ENCODE measurements around the gene CHN2.
A peak's percentile ranks its signal among the peaks of the same experiment; 100 is the strongest.

CHN2 gene

DNA sequence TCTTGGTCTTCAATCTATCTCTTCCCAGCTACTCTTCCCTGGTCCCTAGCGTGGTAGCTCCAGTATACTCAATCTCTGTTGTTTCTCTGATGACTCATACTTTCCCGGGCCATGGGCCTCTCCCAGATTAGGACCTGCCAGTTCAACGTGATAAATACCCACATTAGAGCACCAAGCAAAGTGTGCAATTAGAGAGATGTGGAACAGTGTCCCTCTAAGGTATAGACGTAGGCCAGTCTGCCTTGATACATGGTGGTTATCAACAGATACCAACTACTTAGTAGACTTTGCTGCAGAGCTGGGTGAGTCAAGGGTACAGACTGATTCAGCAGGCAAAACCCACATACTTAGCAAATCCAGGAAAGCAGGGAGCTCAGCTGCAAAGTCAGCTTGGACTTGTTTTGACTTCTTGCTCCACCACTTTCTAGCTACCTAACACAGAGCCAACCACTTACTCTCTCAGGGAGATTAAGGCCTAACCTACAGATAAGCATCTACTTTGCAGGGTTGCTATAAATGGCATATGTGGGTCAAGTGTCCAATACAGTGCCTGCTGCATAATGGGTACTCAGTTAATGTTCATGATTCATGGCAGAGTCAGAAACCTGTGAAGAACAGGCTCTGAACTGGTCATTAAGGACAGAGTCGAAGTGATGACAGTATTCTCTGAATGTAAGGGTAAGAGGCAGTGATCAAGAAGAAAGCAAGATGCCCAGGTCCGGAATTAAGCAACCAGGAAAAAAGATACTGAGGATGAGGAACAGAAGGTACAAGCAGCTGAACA is 176.1 kb downstream of the CHN2 start:
- peak in 1 of 2 donors; percentile 13 for ATAC-seq

GRCh38 chr7:29371472-29371871 is 176.9 kb downstream of the CHN2 start:
- ATAC-seq: no peak

DNA sequence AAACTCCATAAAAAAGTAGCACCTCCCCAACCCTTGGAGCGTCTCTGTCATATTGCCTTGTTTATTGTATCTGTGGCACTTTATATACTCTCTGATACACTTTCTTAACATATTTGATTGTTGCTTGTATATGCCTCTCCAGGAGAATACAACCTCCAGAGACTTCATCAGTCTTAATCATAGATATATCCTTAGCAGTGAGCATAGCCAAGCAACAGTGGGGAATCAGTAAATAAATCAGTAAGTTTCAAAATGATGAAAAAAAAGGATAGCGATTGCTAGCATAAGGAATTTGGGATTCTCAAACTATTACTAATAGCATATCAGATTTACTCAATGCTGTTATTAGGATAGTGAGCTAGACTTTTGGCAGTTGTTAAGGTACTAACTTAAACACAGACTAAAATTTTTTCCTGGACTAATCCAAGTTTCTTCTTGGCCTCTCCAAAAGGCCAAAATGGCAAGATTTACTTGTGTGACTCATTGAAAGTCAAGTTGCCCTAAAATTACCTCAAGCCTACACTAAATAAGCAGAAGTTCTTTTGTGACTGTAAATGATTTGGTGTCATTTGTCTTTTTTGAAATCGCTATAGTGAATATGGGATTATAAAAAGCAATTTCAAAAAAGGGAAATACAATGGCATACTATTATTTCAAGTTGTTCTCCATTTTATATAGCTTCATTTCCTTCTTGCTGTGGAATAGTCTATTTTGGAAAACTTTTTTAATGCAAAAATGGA is 177.9 kb downstream of the CHN2 start:
- ATAC-seq: no peak

DNA sequence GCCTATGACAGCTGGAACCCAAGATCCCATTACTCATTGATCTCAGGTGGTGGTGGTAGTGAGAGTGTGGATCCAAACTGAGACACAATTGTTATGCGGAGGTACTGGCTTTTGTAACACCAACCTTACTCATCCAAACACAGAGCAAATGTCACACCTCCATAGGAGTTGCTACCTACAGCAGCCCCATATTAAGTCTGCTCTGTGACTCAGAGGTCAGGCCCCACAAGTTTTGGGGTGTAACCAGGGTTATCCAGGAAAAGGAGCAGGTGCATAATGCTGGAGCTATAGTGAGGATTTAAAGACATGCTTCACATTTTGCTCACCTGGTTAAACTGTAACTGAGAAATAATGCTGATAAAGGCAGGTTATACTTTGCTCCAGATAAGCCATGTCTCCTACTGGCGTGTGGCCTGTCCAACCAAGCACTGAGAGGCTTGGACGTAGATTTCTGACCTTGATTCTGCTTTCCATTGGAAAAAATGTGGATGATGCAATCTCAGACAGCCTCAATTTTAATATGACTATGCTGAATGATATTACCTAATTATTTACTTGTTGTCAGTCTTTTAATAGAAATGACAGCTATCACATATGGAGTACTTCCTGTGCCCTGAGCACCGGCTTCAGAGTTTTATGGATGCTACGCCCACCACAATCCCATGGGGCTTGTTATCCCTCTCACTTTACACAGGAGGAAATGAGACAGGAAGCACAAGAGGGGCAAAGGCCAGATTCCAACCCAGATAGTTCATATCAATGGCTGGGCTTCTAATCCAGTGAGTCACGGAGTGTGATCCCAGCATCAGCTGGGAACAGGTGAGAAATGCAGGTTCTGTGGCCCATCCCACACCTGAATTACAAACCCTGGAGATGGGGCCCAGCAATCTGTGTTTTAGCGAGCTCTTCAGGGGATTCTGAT is 181.3 kb downstream of the CHN2 start:
- ATAC-seq: no peak

GRCh38 chr7:29377718-29378117 is 183.1 kb downstream of the CHN2 start:
- no peak for ATAC-seq

GRCh38 chr7:29379551-29379950 is 185.0 kb downstream of the CHN2 start:
- ATAC-seq: no peak

- no peak for ATAC-seq
Measured at GRCh38 chr7:29381206-29382094, 186.9 kb downstream of the CHN2 start.

- no peak for ATAC-seq
Measured at GRCh38 chr7:29384277-29384676, 189.7 kb downstream of the CHN2 start.

DNA sequence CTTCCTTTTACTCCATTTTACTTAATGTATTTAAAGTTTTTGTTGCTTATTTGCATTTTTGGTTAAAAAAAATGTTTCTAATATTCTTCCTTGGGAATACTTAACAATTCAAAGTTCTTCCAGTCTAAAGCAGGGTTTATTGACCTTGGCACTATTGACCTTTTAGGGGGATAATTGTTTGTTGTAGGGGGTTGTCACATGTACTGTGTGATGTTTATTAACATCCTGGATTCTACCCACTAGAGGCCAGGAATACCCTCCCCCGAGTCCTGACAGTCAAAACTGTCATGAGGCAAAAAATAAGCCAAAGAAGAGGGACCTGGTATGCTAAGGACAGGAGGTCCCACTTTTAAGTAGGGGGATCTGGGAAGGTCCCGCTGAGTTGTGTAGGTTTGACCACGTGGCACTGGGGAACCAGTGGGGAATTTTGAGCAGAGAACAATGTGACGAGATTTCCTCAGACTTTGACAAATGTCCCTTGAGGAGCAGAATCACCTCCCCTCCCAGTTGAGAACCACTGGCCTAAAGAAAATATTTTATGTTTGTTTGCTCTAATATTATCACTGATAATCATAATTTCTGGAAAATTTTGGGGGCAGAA is 190.7 kb downstream of the CHN2 start:
- ATAC-seq: no peak

- no peak for ATAC-seq
Measured at GRCh38 chr7:29386196-29386765, 191.7 kb downstream of the CHN2 start.

DNA sequence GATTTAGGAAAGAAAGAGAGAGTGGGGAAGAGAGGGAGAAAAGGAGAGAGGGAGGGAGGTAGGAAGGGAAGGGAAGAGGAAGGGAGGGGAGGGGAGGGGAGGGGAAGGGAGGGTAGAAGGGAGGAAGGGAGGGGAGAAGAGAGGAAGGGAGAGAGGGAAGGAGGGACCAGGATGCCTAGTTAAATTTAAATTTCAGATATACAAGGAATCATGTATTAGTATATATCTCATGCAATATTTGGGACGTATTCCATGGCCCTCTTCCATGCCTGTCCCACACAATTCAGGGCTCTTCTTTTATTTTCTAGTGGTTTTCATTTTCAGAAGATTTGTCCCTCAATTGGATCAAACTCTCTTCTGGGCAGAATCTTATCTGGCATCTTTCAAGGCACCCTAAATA is 196.7 kb downstream of the CHN2 start:
- no peak for ATAC-seq

GRCh38 chr7:29394321-29394720 is 199.7 kb downstream of the CHN2 start:
- no peak for ATAC-seq

DNA sequence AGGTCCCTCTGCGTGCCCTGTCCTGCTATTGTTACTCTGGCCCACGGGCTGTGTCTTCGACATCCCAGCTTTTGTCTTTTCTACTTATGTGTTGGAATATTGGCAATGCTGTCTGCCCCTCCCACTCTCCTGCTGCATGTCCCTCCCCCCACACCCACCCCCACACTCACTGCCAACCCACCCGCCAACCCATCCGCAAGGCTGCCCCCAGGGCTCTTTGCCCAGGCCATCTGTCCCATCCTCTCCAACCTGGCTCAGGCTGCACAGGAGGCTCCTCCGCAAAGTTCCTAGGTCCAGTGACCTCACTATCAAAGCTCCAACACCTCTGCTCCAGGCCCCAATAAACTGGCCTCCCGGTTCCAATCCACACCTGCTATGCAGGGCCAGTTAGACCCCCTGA is 202.0 kb downstream of the CHN2 start:
- no peak for ATAC-seq

DNA sequence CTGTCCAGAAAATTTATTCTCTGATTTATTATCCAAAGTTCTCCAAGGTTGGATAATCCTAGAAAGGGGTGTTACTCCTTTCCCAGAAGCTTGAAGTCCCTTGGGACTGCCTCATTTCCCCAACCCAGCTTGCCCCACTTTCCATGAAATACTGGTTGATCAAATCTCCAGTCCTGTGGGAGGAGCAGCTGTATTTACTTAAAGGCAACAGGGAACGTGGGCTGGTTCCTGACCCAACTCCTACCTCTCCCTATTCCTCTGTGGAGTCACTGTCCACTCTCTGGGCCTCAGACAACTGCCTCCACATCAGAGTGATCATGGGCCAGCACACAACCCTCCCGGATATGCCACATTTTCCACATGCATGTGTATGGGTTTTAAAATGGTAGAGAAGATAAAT is 202.8 kb downstream of the CHN2 start:
- ATAC-seq: no peak

DNA sequence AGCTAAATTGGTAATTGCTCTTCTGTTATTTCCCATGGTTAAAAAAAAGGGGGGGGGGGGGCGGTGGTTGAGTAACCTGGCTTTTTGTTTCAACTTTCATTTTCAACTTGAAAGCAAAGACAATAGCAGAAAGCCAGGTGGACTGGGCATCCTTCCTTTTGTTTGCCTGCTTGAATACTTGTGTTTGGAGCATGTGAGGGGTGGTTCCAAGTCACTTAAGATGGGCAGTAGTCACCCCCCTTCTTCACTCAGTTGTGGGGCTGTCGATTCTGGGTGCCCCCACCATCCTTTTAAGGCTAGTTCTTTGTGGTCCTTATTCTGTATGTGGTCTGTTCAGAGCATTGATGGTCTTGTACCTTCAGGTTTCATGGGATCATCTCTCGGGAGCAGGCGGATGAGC is 203.4 kb downstream of the CHN2 start:
- ATAC-seq: no peak

DNA sequence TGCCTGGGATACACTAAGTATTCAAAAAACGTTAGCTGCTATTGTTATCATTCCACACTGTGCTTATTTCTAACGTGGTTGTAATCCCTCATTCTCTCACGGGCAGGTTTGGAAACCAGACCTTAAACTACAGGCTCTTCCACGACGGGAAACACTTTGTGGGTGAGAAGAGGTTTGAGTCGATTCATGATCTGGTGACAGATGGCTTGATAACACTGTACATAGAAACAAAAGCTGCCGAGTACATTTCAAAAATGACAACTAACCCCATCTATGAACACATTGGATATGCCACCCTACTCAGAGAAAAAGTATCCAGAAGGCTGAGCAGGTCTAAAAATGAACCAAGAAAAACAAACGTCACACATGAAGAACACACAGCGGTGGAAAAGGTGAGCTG is 205.9 kb downstream of the CHN2 start:
- ATAC-seq: no peak

GRCh38 chr7:29401769-29402168 is 207.2 kb downstream of the CHN2 start:
- ATAC-seq: no peak

- no peak for ATAC-seq
Measured at GRCh38 chr7:29405891-29406290, 211.3 kb downstream of the CHN2 start.

DNA sequence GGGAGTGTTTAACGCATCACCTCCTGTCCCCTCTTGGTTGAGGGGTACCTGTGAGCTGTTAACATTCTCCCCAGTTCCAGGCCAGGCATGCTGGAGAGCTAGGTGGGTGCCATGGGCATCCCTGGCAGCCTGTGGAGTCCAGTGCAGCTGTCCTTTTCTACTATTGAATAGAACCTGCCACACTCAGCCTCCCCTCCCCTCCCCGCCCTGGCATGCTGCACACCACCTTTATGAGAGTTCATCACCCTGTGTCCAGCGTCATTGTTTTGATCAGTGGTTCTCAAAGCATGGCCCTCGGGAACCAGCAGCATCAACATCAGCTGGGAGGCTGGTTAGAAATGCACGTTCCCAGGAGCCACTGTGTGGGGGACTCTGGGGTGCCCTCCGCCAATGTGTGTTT is 211.8 kb downstream of the CHN2 start:
- no peak for ATAC-seq

GRCh38 chr7:29408841-29409243 is 214.3 kb downstream of the CHN2 start:
- peak in 1 of 2 donors; percentile 38 for ATAC-seq

DNA sequence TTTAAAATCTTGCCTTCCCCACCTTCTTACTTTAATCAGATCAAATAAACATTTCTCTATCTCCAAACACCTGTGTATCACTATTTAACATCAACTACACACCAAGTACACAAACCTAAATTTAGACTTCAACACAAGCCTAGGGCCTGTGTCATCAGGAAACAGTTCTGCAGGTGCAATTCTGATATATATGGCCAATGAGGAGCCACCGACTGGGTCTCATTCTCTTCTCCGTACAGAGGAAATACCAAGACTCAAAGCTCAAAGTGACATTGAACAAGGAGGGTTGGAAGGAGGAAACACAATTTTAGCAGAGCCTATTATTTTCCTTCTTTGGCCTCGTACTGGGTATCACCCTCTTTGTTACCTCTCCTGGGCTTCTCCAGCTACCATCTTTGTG is 216.4 kb downstream of the CHN2 start:
- no peak for ATAC-seq

All from activated CD4-positive, CD25-positive, alpha-beta regulatory T cell treated with anti-CD3 and anti-CD28 coated beads, Interleukin-2, amount 50 U/mL, for 24 hours (primary cell).